ENCODE results near the gene ZNF619. TPM values are rescaled to one million over a fixed set of nuclear protein-coding genes. Genes with fewer than 3 reads are reported as not detected.

Gene ZNF619
- total RNA-seq, 1 experiment from 2014 or later, result 8.3 TPM

DNA sequence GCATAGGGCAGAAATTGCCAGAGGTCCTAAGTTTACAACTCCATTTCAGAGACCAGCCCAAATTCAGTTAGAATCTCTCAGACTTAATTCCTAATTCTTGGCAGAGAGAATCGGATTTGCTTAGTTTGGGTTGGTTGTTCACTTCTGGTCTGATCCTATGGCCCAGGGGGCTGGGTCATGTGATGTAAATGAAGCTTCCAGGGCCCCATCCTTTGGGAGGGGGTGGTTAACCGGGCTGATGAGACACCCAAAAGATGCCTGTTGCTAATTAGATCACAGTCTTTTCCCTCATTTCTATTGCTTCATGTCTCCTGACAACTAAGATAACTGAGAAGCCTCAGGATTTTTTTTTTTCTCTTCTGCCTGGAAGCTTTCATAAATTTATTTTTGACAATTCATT is 17.8 kb downstream of the ZNF619 start:
- H3K9me3 Mint-ChIP-seq (ENCODE audit: unreplicated experiment), result no peaks in the 10 kb centered on the region
- CTCF ChIA-PET, result interaction anchor here (0.7 to 1.0 kb wide), 2 partner anchors 11 to 265 kb away, joined by 3 read pairs; partner anchors contain the start of gene ZNF620
- no peak overlapping the region for H3K27ac Mint-ChIP-seq (ENCODE audit: low read depth, unreplicated experiment)
- POLR2A ChIA-PET, result interaction anchor here (0.9 to 1.0 kb wide), 2 partner anchors 17 to 37 kb away, joined by 3 to 4 read pairs; partner anchors contain the start of genes RPL14 and ZNF619
- no peaks in the 10 kb centered on the region for H3K36me3 Mint-ChIP-seq (ENCODE audit: insufficient read depth, unreplicated experiment)
- TF ChIP-seq, protein P1, sequence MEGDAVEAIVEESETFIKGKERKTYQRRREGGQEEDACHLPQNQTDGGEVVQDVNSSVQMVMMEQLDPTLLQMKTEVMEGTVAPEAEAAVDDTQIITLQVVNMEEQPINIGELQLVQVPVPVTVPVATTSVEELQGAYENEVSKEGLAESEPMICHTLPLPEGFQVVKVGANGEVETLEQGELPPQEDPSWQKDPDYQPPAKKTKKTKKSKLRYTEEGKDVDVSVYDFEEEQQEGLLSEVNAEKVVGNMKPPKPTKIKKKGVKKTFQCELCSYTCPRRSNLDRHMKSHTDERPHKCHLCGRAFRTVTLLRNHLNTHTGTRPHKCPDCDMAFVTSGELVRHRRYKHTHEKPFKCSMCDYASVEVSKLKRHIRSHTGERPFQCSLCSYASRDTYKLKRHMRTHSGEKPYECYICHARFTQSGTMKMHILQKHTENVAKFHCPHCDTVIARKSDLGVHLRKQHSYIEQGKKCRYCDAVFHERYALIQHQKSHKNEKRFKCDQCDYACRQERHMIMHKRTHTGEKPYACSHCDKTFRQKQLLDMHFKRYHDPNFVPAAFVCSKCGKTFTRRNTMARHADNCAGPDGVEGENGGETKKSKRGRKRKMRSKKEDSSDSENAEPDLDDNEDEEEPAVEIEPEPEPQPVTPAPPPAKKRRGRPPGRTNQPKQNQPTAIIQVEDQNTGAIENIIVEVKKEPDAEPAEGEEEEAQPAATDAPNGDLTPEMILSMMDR (IDR thresholded peaks at IDR 0.05; ENCODE audit: unreplicated experiment), result no peak
- H3K4me3 Mint-ChIP-seq (ENCODE audit: unreplicated experiment), result no peak overlapping the region
- no peak for DNase-seq (ENCODE audit: unreplicated experiment)
- intact Hi-C loops (cut with micrococcal nuclease), result no loop called here
- no TSS peak for BruUV-seq (replicated peaks)
- no peaks in the 10 kb centered on the region for H3K4me1 Mint-ChIP-seq (ENCODE audit: insufficient read depth, unreplicated experiment)
- H3K27me3 Mint-ChIP-seq (ENCODE audit: insufficient read depth, unreplicated experiment), result no peaks in the 10 kb centered on the region

DNA sequence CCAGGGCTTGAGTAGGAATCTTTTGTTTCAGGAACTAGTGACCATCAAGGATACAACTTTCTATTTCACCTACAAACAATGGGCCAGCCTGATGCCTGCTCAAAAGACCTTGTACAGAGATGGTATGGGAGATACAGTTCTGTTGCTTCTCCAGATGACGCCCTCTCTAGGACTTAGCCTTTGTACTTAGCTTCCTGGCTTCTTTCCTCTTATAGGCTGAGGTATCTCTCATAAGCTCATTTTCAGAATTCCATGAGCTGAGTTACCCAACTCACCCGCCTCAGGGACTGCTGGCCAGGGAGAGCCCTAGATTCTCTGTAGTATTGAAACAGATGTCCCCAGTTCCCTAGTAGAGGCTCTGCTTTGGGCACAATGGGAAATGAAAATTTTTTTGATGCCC is 20.4 kb downstream of the ZNF619 start:
- Mint-ChIP-seq H3K9me3 (ENCODE audit: unreplicated experiment) (no peaks in the 10 kb centered on the region), H3K36me3 (ENCODE audit: insufficient read depth, unreplicated experiment) (no peaks in the 10 kb centered on the region), H3K4me1 (ENCODE audit: insufficient read depth, unreplicated experiment) (no peaks in the 10 kb centered on the region), H3K4me3 (ENCODE audit: unreplicated experiment) (no peak overlapping the region), H3K27ac (ENCODE audit: low read depth, unreplicated experiment) (no peak overlapping the region), H3K27me3 (ENCODE audit: insufficient read depth, unreplicated experiment) (no peaks in the 10 kb centered on the region)
- intact Hi-C loops (cut with micrococcal nuclease), result no loop called here
- POLR2A ChIA-PET, result no interaction called here
- no peak for DNase-seq (ENCODE audit: unreplicated experiment)
- no TSS peak for BruUV-seq (replicated peaks)
- TF ChIP-seq, protein P1 (IDR thresholded peaks at IDR 0.05; ENCODE audit: unreplicated experiment), result no peak
- CTCF ChIA-PET, result interaction anchor here (0.7 to 1.6 kb wide), 3 partner anchors 8 to 44 kb away, joined by 3 to 4 read pairs (median 4); no protein-coding TSS in a partner anchor

DNA sequence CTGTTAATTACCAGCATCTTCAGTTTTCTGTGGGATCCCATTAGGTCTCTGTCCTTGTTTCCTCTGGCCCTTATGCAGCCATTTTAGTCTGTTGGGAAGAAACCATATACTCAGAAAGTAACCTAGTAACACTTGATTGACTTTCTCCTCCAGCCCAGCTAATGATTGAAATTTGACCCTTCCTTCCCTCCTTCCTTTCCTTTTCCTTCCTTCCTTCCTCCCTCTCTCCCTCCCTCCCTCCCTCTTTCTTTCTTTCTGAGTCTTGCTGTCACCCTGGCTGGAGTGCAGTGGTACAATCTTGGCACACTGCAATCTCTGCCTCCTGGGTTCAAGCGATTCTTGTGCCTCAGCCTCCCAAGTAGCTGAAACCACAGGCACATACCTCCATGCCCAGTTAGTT is 23.0 kb downstream of the ZNF619 start:
- Mint-ChIP-seq H3K9me3 (ENCODE audit: unreplicated experiment) (no peaks in the 10 kb centered on the region), H3K4me3 (ENCODE audit: unreplicated experiment) (no peak overlapping the region), H3K36me3 (ENCODE audit: insufficient read depth, unreplicated experiment) (no peaks in the 10 kb centered on the region), H3K27ac (ENCODE audit: low read depth, unreplicated experiment) (no peak overlapping the region), H3K27me3 (ENCODE audit: insufficient read depth, unreplicated experiment) (no peaks in the 10 kb centered on the region), H3K4me1 (ENCODE audit: insufficient read depth, unreplicated experiment) (peaks cover 7% of the 10 kb centered on the region)
- ChIA-PET CTCF (interaction anchor here (0.6 kb wide), 1 partner anchor 307 kb away, joined by 3 read pairs; no protein-coding TSS in a partner anchor), POLR2A (interaction anchor here (1.0 kb wide), 1 partner anchor 41 kb away, joined by 4 read pairs; no protein-coding TSS in a partner anchor)
- intact Hi-C loops (cut with micrococcal nuclease), result no loop called here
- no peak for DNase-seq (ENCODE audit: unreplicated experiment)
- TF ChIP-seq, protein P1 (IDR thresholded peaks at IDR 0.05; ENCODE audit: unreplicated experiment), result no peak
- BruUV-seq (replicated peaks), result no TSS peak

DNA sequence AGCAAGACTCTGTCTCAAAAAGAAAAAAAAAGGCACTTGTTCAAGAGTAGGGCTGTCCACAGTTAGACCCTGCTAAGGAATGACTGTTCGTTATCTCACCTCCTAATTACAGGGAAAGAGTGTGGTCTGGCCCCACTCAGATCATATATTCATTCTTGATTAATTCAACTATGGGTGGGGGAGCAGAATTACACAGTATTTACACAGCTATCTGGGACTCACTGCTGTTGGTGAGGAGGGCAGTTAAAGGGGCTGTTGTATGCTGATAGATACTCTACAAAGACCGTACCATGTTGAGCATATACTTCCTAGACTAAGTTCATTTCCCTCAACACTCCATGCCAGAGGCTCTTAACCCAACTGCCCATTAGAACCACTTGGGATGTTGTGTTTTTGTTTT is 25.1 kb downstream of the ZNF619 start:
- no TSS peak for BruUV-seq (replicated peaks)
- H3K27ac Mint-ChIP-seq (ENCODE audit: low read depth, unreplicated experiment), result no peak overlapping the region
- no peaks in the 10 kb centered on the region for H3K36me3 Mint-ChIP-seq (ENCODE audit: insufficient read depth, unreplicated experiment)
- ChIA-PET POLR2A (no interaction called here), CTCF (interaction anchor here (0.6 to 0.7 kb wide), 4 partner anchors 185 to 1440 kb away, joined by 3 to 4 read pairs (median 4); no protein-coding TSS in a partner anchor)
- no peak for DNase-seq (ENCODE audit: unreplicated experiment)
- intact Hi-C loops (cut with micrococcal nuclease), result no loop called here
- H3K27me3 Mint-ChIP-seq (ENCODE audit: insufficient read depth, unreplicated experiment), result no peaks in the 10 kb centered on the region
- no peak overlapping the region for H3K4me3 Mint-ChIP-seq (ENCODE audit: unreplicated experiment)
- no peaks in the 10 kb centered on the region for H3K9me3 Mint-ChIP-seq (ENCODE audit: unreplicated experiment)
- TF ChIP-seq, protein P1 (IDR thresholded peaks at IDR 0.05; ENCODE audit: unreplicated experiment), result no peak
- H3K4me1 Mint-ChIP-seq (ENCODE audit: insufficient read depth, unreplicated experiment), result peaks cover 13% of the 10 kb centered on the region
